ENCODE measurements around the gene ACP7. TPM values are rescaled to one million over a fixed set of nuclear protein-coding genes. Genes with fewer than 3 reads are reported as not detected.
"Not testable (repeated sequence)": the region's sequence is repeated elsewhere in the genome, so short reads cannot be mapped to it uniquely, and the experiment has no call there.

Gene ACP7
- total RNA-seq, 1 experiment from 2014 or later: 0.11 TPM

DNA sequence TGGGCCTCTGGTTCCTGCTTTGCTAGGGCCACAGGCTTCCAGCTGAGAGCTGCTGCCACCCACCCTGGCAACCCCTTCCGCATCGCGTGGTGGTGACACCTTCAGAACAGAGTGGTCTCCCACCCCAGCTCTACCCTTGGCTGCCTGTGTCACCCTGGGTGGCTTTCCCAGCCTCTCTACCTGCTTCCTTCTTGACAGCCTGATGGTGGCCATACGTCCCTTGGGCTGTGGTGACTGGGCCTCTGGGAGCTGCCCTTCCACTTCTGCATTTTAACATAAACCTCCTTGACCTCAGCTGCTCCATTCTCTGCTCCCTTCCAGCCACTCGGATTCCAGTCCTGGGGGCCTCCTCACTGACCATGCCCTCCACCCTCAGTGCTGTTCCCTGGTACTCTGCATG is 58.5 kb downstream of the ACP7 start (continued):
- TF ChIP-seq, protein P1, sequence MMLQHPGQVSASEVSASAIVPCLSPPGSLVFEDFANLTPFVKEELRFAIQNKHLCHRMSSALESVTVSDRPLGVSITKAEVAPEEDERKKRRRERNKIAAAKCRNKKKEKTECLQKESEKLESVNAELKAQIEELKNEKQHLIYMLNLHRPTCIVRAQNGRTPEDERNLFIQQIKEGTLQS (CRISPR knock-in tag; conservative IDR thresholded peaks at IDR 0.05): no peak
- TF ChIP-seq KAT7 (CRISPR knock-in tag; IDR thresholded peaks at IDR 0.05; ENCODE audit: borderline replicate concordance): no peak
- TF ChIP-seq TCF7 (CRISPR knock-in tag; IDR thresholded peaks at IDR 0.05; ENCODE audit: low read depth): no peak
- TF ChIP-seq CBFB (CRISPR knock-in tag; IDR thresholded peaks at IDR 0.05; ENCODE audit: low read depth): no peak
- TF ChIP-seq, protein P2, sequence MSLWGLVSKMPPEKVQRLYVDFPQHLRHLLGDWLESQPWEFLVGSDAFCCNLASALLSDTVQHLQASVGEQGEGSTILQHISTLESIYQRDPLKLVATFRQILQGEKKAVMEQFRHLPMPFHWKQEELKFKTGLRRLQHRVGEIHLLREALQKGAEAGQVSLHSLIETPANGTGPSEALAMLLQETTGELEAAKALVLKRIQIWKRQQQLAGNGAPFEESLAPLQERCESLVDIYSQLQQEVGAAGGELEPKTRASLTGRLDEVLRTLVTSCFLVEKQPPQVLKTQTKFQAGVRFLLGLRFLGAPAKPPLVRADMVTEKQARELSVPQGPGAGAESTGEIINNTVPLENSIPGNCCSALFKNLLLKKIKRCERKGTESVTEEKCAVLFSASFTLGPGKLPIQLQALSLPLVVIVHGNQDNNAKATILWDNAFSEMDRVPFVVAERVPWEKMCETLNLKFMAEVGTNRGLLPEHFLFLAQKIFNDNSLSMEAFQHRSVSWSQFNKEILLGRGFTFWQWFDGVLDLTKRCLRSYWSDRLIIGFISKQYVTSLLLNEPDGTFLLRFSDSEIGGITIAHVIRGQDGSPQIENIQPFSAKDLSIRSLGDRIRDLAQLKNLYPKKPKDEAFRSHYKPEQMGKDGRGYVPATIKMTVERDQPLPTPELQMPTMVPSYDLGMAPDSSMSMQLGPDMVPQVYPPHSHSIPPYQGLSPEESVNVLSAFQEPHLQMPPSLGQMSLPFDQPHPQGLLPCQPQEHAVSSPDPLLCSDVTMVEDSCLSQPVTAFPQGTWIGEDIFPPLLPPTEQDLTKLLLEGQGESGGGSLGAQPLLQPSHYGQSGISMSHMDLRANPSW (CRISPR knock-in tag; conservative IDR thresholded peaks at IDR 0.05; ENCODE audit: low read depth): no peak
- no peak for TF ChIP-seq ZNF263 (CRISPR knock-in tag; IDR thresholded peaks at IDR 0.05; ENCODE audit: low read depth)
- no peak for TF ChIP-seq NR3C1 (CRISPR knock-in tag; conservative IDR thresholded peaks at IDR 0.05; ENCODE audit: low read depth)

DNA sequence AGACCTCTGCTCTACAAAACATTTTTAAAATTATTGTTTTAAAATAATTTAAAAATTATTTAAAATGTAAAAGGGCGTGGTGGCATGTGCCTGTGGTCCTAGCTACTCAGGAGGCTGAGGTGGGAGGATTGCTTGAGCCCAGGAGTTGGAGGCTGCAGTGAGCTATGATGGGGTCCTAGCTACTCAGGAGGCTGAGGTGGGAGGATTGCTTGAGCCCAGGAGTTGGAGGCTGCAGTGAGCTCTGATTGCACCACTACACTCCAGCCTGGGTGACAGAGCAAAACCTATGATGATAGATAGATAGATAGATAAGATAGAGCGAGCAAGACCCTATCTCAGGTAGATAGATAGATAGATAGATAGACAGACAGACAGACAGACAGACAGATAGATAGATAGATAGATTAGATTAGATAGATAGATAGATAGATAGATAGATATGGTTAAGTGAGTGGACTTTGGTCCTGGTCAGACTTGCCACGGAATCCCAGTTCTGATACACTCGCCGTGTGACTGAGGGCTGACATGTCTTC is 59.7 kb downstream of the ACP7 start:
- H3K4me1 Mint-ChIP-seq: peaks cover 74% of the 10 kb centered on the region
- H3K27ac Mint-ChIP-seq; H3K27me3 Mint-ChIP-seq (ENCODE audit: low read depth); H3K9me3 Mint-ChIP-seq; ATAC-seq; POLR2A ChIA-PET; DNase-seq (ENCODE audit: low spot score); H3K4me3 Mint-ChIP-seq; H3K36me3 Mint-ChIP-seq: not testable (repeated sequence)
- CTCF ChIA-PET: interaction anchor here (0.5 to 3.0 kb wide), 3 partner anchors 11 to 40 kb away, joined by 4 to 21 read pairs (median 5); no protein-coding TSS in a partner anchor

DNA sequence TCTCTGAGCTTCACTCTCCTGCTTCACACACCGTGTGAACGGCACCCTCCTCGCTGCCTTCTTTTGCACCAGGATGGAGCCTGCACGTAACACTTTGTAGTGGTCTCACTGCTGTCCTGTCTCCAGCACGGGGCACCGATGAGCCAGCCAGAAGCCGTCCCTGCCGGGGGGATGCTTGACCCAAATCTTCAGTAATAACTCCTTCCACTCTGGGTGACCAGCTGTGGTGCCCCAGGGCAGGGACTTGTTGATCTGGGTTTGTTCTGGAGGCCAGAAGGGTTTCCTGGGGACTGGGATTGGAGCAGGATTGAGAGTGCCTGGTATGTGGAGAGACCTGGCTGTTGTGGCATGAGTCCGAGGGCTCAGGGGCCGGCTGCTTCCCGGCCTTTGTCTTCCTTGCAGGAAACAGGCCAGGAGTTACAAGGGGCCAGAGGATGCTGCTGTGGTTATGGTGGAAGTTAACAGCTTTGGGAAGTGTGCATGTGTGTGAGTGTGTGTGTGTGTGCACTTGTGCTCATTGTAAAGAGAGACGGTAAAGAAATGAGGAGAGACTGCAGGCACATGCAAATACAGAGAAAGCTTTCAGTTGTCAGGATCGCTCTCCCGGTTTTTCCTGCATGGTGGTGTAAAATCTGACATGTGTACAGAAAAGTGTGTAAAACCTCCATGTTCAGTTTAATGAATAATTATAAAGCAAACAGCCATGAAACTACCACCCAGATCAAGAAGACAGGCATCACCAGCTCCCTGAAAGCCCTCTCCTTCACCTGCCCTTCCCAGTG is 60.3 kb downstream of the ACP7 start:
- H3K27ac Mint-ChIP-seq: peak overlapping the region; percentile 33
- H3K4me3 Mint-ChIP-seq: no peak overlapping the region
- H3K4me1 Mint-ChIP-seq: peaks cover 68% of the 10 kb centered on the region
- ChIA-PET POLR2A (interaction anchor here (0.9 to 2.5 kb wide), 2 partner anchors 11 to 51 kb away, joined by 3 to 9 read pairs; no protein-coding TSS in a partner anchor), CTCF (interaction anchor here (0.5 to 3.0 kb wide), 7 partner anchors 11 to 39 kb away, joined by 4 to 21 read pairs (median 8); no protein-coding TSS in a partner anchor)
- ATAC-seq: peak; percentile 51
- H3K27me3 Mint-ChIP-seq (ENCODE audit: low read depth): no peaks in the 10 kb centered on the region
- DNase-seq (ENCODE audit: low spot score): no peak
- H3K36me3 Mint-ChIP-seq: peaks cover 7% of the 10 kb centered on the region
- H3K9me3 Mint-ChIP-seq: peaks cover 6% of the 10 kb centered on the region
- TF ChIP-seq, protein P3, sequence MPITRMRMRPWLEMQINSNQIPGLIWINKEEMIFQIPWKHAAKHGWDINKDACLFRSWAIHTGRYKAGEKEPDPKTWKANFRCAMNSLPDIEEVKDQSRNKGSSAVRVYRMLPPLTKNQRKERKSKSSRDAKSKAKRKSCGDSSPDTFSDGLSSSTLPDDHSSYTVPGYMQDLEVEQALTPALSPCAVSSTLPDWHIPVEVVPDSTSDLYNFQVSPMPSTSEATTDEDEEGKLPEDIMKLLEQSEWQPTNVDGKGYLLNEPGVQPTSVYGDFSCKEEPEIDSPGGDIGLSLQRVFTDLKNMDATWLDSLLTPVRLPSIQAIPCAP (CRISPR knock-in tag; IDR thresholded peaks at IDR 0.05): no peak
- TF ChIP-seq, protein P4, sequence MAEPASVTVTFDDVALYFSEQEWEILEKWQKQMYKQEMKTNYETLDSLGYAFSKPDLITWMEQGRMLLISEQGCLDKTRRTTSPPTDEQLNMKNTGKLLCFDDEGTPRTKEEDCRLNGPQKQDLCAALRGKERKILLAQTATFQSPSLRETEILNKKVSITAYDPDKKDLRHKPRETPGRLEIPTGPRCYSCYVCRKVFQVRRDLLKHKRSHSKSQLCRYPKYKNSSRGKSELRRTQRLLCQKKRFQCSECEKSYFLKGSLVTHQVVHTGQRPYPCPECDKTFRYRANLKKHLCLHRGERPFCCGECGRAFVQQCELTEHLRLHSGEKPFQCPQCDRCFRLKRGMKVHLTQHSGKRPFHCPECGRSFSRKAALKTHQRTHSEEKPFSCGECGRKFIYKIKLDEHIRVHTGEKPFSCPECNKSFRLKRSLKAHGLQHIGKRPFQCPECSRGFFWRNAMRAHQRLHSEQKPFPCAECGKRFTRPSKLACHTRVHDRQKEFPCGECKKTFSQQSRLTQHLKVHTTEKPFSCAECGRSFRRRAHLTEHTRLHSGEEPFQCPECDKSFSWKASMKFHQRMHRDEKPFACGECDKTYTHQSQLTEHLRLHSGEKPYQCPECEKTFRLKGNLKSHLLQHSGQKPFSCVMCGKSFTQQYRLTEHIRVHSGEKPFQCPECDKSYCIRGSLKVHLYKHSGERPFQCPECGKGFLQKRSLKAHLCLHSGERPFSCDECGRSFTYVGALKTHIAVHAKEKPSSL (CRISPR knock-in tag; conservative IDR thresholded peaks at IDR 0.05): no peak
- no peak for TF ChIP-seq SMAD3 (CRISPR knock-in tag; IDR thresholded peaks at IDR 0.05; ENCODE audit: borderline replicate concordance)
- TF ChIP-seq ZNF671 (CRISPR knock-in tag; IDR thresholded peaks at IDR 0.05): no peak
- no peak for TF ChIP-seq GRHL2 (CRISPR knock-in tag; IDR thresholded peaks at IDR 0.05; ENCODE audit: insufficient replicate concordance, severe bottlenecking)
- TF ChIP-seq KAT7 (CRISPR knock-in tag; IDR thresholded peaks at IDR 0.05; ENCODE audit: borderline replicate concordance): no peak
- no peak for TF ChIP-seq NFYB (CRISPR knock-in tag; conservative IDR thresholded peaks at IDR 0.05; ENCODE audit: low read depth)
- no peak for TF ChIP-seq NFATC4 (CRISPR knock-in tag; IDR thresholded peaks at IDR 0.05)
- TF ChIP-seq, protein P2 (CRISPR knock-in tag; conservative IDR thresholded peaks at IDR 0.05; ENCODE audit: low read depth): no peak
- no peak for TF ChIP-seq JAZF1 (CRISPR knock-in tag; IDR thresholded peaks at IDR 0.05)
- TF ChIP-seq GABPB1 (CRISPR knock-in tag; IDR thresholded peaks at IDR 0.05): no peak
- TF ChIP-seq, protein P5, sequence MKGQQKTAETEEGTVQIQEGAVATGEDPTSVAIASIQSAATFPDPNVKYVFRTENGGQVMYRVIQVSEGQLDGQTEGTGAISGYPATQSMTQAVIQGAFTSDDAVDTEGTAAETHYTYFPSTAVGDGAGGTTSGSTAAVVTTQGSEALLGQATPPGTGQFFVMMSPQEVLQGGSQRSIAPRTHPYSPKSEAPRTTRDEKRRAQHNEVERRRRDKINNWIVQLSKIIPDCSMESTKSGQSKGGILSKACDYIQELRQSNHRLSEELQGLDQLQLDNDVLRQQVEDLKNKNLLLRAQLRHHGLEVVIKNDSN (CRISPR knock-in tag; IDR thresholded peaks at IDR 0.05): no peak
- TF ChIP-seq, protein P6, sequence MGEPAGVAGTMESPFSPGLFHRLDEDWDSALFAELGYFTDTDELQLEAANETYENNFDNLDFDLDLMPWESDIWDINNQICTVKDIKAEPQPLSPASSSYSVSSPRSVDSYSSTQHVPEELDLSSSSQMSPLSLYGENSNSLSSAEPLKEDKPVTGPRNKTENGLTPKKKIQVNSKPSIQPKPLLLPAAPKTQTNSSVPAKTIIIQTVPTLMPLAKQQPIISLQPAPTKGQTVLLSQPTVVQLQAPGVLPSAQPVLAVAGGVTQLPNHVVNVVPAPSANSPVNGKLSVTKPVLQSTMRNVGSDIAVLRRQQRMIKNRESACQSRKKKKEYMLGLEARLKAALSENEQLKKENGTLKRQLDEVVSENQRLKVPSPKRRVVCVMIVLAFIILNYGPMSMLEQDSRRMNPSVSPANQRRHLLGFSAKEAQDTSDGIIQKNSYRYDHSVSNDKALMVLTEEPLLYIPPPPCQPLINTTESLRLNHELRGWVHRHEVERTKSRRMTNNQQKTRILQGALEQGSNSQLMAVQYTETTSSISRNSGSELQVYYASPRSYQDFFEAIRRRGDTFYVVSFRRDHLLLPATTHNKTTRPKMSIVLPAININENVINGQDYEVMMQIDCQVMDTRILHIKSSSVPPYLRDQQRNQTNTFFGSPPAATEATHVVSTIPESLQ (CRISPR knock-in tag; IDR thresholded peaks at IDR 0.05): no peak
- TF ChIP-seq ELF4 (CRISPR knock-in tag; IDR thresholded peaks at IDR 0.05; ENCODE audit: low read depth): no peak
